HG03439 (cell line): Measurements from ENCODE around the gene CKAP4.
"Not testable (repeated sequence)": the region's sequence is repeated elsewhere in the genome, so short reads cannot be mapped to it uniquely, and the experiment has no call there.

Source experiments
- ATAC-seq: cut with Tn5 transposase; IDR thresholded peaks from one replicate; pipeline ENCODE4 v1.9.1; 2021; ENCODE audit warnings: mild to moderate bottlenecking, moderate library complexity; ENCODE audit not compliant: unreplicated experiment

The CKAP4 gene, protein sequence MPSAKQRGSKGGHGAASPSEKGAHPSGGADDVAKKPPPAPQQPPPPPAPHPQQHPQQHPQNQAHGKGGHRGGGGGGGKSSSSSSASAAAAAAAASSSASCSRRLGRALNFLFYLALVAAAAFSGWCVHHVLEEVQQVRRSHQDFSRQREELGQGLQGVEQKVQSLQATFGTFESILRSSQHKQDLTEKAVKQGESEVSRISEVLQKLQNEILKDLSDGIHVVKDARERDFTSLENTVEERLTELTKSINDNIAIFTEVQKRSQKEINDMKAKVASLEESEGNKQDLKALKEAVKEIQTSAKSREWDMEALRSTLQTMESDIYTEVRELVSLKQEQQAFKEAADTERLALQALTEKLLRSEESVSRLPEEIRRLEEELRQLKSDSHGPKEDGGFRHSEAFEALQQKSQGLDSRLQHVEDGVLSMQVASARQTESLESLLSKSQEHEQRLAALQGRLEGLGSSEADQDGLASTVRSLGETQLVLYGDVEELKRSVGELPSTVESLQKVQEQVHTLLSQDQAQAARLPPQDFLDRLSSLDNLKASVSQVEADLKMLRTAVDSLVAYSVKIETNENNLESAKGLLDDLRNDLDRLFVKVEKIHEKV

DNA sequence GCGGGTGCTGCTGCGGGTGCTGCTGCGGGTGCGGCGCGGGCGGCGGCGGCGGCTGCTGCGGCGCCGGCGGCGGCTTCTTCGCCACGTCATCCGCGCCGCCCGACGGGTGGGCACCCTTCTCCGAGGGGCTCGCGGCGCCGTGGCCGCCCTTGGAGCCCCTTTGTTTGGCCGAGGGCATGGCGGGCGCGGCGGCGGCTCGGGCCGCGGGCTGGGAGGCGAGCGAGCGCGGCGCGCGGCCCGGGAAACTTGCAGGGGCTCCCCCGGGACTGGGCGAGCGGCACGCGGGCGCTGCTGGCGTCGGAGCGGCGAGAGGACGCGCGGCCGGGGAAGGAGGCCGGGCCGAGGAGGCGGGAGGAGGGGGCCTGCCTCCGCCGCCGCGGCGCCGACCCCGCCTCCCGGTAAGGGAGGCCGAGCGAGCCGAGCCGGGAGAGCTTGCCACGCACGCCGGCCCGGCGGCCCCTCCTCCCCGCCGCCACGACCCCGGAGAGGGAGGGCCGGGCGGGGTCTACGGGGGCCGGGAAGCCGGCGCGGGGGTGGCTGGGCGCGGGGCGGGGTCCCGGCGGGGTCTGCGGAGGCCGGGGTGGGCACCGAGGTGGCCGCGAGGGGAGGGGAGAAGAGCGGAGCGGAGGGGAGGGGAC lies at the start of gene CKAP4:
Gene CKAP4 (minus strand): TSS at position 347 of the 638 bp plus-strand sequence. CDS start 169 bp downstream, at position 178.
- peak; percentile 45 for ATAC-seq

DNA sequence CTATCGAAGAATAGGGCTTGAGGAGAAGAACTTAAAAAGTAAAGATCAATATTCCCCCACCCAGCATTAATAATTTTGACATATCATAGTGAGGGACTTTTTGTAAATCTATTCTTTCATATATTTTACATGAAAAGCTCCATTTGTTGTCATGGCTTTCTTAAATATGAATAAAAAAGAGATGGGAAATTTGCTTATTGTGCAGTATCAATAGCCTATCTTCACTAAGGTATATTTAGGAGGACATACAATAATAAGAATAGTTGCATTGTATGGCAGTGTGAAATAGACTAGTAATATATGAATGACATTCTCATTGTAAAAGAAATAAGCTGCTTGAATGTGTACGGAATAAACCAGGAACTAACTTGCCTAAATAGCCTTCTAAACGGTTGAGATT lies 49.3 kb upstream of the CKAP4 start:
- ATAC-seq = no peak

DNA sequence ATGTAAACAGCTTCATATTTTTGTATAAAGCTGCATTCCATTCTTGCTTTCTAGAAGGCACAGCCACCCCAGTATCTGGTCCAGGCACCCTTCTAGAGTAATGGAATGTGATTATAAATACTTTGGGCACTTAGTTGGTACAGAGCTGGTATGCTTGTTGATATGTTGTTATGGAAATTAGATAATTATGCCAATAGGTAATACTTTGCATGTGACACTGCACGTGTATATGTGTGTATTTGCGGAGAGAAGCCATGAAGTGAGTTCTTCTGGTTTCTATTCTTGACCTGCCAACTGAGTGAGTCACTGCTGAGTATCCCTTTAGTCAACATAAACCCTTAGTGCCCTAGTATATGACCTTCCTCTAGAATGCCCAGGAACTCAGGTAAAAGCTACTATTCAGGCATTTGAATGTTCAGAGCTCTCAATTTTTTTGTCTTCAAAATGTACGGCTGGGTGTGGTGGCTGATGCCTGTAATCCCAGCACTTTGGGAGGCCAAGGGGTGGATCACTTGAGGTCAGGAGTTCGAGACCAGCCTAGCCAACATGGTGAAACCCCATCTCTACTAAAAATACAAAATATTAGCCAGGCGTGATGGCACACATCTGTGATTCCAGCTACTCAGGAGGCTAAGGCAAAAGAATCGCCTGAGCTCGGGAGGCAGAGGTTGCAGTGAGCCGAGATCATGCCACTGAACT lies 48.5 kb upstream of the CKAP4 start:
- no peak for ATAC-seq

DNA sequence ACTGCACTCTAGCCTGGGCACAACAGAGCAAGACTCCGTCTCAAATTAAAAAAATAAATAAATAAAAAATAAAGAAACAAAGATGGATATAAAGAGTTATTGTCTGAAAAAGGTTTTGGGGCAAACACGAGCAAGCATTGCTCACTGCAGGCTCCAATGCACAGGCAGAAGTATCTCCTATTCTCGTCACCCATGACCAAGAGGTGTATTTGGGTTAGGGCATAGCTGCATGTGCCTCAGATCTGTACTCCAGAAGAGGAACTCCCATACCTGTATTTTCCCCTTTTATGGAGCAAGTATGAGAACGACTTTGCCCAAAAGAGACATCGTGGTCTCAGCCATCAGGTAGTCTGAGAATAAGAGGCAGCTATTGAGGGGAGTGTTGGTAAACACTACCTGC lies 44.5 kb upstream of the CKAP4 start:
- no peak for ATAC-seq

DNA sequence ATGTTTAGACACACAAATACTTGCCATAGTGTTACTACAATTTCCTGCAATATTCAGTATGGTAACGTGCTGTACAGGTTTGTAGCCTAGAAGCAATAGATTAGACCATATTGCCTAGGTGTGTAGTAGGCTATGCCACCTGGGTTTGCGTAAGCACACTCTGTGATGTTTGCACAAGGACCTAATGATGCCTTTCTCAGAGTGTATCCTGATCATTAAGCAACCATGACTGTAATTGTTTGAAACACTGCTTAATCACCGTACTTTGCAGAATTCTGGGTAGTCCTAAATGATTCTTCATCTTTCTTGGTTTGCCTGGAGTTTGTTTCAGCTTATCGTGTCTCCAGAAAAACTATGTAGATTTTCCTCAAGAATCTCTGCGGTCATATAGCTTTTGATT lies 43.5 kb upstream of the CKAP4 start:
- no peak for ATAC-seq

DNA sequence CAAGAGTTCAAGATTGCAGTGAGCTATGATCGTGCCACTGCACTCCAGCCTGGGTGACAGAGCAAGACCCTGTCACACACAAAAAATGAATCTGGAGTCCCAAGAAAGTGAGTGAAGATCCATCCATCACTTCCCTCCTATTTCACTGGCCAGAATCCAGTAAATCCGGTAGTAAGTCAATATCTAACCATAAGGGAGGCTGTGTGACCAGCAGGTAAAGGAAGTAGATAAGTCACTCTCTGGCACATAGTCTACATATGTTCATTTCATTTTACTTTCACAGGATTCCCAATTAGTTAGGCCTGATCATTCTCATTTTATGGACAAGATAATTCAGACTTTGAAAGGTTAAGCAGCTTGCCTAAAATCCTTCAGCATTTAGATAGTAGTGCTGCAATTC lies 42.8 kb upstream of the CKAP4 start:
- no peak for ATAC-seq

DNA sequence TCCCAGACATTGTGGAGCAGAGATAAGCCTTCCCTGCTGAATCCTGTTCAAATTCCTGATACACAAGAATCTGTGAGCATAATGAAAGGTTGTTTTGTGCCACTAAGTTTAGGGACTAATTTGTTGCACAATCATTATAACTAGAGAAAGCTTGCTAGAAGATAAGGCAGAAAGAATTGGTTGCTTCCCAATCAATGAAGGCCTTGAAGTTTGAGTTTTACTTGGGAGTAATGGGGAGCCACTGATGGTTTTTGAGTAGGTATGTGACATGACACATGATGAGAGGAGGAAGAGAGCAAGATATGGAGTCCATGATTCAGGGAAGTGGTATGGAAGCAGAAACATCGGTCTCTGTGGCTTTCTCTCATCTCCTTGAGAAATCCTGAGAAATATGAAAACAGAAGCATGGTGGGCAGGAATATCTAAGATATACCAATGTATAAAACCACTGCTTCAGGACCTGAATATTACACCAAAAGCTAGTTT lies 41.4 kb upstream of the CKAP4 start:
- no peak for ATAC-seq

DNA sequence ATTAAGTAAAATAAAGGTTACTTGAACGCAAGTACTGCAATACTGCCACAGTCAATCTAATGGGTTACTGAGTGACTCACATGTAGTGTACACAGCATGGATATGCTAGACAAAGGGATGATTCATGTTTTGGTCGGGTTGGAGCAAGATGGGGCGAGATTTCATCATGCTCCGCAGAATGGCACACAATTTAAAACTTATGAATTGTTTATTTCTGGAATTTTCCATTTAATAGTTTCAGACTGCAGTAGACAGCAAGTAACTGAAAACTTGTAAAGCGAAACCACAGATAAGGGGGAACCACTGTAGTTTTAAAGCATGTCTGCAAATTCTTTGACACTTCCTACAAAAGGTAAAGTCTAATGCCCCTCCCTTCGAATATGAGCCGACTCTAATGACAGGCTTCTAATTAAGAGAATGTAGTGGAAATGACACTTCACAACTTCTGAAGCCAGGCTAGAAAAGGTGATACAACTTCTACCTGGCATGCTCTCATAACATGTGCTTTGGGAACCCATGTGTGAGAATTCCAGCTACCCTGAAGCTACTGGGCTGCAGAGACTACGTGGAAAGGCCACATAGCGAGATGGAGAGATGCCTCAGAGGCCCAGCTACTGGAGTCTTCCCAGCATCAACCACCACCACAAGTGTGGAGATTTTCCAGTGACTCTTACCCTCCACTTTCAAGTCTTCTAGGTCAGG lies 40.8 kb upstream of the CKAP4 start:
- ATAC-seq = no peak

DNA sequence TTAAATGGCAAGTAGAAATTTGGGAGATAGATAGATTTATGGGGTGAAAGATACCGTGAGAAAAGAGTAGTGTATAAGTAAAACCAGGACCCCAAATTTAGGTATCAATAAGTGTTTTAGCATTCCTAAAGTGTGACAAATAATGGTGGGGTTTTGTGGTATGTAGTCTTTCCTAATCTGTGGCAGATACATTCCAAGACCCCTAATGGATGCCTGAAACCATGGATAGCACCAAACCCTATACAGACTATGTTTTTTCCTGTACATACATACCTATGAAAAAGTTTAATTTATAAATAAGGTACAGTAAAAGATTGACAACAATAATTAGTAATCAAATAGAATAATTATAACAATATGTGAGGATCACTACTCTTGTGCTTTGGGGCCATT lies 40.3 kb upstream of the CKAP4 start:
- ATAC-seq = no peak

DNA sequence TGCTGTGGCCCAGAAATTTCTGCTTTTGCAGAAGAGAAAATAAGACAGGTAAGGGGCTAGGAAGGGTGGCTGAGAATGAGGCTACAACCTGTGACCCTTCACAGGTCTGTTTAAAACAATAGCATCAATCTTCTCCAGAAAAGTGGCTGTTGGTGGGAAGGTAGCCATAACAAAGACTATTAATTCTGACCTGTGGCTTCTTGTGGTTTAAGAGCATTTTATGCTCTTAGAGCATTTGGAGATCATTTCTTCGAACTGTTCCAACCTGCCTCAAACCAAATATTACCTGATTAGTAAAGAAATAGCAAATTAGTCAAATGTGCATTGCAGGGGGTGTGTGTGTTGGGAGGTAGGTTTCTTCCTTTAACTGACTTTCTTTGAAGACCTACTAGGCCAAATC lies 39.5 kb upstream of the CKAP4 start:
- no peak for ATAC-seq

DNA sequence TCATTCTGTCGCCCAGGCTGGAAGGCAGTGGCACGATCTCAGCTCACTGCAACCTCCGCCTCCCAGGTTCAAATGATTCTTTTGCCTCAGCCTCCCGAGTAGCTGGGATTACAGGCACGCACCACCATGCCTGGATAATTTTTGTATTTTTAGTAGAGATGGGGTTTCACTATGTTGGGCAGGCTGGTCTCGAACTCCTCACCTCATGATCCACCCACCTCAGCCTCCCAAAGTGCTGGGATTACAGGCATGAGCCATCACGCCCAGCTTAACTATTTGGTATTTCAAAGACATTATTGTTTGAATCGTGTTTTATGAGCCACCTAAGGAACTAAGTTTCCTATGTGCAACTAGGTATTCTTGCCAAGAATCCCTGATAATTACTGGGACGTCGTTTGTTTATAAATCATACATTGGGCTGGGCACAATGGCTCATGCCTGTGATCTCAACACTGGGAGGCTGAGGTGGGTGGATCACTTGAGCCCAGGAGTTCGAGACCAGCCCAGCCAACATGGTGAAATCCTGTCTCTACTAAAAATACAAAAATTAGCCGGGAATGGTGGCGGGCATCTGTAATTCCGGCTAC lies 38.8 kb upstream of the CKAP4 start:
- ATAC-seq = not testable (repeated sequence)

DNA sequence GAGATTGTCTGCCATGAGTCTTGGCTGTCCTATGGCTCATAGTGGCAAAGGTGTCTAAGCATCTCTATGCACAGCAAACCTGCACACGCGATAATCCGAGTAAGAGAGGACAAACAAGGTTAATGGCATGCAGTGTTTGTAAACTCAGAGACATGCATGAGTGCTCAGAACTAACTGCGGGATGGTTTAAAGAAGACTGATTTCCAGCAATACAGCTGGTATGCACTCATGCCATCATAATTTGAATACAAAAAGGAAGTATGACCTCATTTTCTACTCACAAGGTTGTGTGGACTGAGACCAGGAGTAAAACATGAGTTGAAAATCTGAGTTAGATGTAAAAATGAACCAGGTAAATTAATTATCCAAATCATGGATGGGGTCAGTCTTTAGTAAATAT lies 38.2 kb upstream of the CKAP4 start:
- peak; percentile 53 for ATAC-seq

DNA sequence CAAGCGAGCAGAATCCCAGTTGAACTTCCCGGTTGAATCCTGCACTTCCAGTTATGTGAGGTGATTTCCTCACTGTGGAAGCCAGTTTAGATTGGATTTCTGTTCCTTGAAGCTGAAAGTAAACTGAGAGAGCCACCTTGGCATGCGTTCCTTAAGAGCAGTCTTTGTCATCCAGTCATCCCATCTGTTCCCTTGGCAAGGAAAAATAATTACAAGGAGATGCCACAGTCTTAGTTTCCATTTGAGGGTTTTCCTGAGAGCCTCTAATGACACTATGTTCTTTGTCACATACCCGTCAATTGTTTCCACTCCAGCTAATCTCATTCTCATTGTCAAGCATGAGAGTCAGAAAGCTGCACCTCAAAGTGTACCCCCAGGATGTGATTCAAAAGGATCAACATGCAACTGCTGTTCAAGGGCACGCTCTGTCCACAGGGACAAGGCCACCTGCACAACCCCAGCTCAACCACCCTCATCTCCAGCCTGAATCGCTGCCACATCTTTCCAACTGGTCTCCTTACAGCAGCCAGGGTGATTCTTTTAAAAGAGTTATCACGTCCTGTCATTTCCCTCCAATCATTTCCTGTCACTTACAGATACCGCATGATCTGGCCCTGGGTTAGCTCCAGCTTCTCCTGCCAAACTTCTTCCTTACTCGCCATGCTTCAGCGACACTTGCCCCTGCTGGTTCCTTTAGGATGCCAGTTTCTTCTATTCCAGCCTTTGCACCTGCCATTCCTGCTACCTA lies 36.7 kb upstream of the CKAP4 start:
- no peak for ATAC-seq

DNA sequence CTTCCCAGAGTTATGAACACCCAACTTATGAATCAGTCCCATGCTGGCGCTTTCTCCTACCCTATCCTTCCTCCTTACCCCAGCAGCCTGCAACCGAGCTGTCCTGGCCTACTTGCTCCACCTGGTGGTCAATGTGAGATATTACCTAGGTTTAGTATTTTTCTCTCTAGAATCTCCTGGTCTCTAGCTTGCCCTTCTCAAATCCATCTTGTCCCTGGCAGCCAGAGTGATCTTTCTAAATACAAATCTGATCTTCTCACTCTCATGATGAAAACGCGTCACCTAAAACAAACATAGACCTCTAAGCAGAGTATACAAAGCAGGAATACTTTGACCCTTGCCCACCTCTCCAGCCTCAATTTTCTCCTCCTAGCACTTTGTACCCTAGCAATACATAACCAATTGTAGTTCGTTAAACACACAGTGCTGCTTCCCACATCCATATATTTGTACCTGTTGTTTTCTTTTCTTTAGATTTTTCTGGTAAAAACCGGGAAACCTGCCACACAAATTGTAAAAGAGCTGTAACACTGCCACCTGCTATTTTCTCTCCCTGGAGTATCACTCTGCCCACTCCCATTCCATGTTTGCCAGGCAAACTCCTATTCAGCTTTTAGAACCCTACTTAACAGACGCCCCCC lies 34.8 kb upstream of the CKAP4 start:
- no peak for ATAC-seq

DNA sequence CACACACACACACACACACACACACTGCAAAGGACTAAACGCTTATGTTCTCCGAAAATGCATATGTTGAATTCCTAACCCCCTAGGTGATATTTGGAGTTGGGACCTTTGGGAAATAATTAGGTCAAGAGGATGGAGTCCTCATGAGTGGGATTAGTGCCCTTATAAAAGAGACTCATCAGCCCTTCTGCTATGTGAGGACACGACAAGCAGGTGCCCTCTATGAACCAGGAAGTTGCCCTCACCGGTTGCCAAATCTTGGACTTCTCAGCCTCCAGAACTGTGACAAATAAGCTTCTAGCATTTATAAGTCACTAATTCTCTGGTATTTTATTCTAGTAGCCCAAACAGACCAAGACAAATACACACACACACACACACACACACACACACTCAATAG lies 34.0 kb upstream of the CKAP4 start:
- no peak for ATAC-seq

DNA sequence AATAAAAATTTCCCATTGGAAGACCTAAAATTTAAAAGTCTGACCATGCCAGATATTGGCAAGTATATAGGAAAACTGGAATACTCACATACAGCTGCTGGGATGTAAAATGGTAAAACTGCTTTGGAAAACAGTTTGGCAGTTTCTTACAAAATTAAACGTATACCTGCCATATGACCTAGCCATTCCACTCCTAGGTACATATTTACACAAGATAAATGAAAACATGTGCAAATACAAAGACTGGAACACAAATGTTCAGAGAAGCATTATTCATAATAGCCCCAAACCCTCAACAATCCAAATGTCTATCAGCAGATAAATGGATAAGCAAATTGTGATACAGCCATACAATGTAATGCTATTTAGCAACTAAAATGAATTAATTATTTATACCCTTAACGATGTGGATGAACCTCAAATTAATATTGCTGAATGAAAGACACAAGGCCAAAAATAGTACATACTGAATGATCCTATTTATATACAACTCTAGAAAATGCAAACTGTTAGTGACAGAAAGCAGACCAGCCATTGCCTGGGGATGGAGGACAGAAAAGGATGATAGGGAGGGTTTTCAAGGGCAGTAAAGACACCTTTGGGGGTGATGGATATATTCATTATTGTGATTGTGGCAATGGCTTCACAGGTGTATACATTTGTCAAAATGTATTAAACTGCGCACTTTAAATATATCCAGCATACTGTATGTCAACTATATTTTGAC lies 33.4 kb upstream of the CKAP4 start:
- ATAC-seq = no peak

DNA sequence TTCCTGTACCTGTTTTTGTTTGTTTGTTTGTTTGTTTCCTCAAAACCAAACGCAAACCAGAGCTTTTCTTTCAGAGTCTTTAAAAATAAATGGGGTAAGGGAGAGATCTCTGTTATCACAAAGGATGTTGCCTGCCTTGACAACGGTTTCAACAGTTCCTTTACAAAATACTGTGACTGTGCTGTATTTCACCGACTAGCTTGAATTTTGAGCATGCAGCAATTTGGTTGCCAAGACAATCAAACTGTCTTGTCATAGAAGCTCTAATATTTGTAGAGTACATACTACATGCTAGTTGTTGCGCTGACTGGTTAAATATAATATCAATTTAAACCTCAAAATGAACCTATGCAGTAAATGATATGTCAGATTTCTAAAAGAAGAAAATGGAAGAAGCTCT lies 32.3 kb upstream of the CKAP4 start:
- no peak for ATAC-seq

DNA sequence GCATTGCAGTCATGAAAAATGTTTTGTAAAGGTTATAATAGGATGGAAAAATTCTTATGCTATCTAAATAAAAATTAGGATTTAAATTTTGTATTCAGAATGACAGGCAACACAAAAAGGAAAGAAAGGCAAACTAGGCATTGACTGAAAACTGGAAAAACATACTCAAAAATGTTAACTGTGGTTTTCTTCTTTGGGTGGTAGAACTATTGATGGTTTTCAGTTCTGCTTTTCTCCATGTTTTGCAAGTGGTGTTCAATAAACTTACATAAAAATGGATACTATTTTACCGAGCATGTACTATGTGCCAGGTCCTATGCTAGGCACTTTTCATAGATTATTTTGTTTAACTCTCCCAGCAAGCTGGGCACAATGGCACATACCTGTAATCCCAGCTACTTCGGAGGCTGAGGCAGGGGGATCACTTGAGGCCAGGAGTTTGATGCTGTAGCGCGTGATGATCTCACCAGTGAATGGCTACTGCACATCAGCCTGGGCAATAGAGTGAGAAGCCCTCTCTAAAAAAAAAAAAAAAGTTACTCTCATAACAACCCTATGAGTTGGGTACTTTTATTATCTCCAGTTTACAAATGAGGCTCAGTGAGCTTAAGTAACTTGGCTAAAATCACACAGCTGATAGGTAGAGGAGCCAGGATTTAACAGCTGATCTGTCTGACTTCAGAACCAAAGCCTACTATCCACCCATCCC lies 28.4 kb upstream of the CKAP4 start:
- peak; percentile 80 for ATAC-seq
